ENCODE measurements around the gene SAPCD2.

DNA sequence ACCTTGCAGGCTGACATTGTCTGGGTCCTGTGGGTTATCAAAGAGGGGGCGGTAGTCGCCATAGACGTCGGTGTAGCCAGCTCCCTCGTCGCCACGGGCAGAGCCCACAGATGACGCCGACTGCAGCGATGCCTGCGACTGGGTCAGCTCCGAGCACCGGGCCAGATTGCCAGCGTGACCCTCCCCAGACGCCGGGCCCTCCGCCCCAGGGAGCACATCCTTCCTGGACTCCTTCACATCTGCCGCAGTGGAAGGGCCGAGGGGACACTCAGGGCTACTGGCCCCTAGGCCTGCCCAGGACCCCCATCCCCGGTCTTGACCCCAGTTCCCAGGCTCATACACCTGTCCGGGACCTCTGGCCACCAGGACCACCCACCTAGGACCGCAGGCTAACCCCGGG lies 56.2 kb downstream of the SAPCD2 start:
- no peak for TF ChIP-seq CTCF (IDR thresholded peaks at IDR 0.05)
- no peak for TF ChIP-seq POLR2A (IDR thresholded peaks at IDR 0.05)
